H9 (cell line): Measurements from ENCODE around the gene SDK2. TPM values are rescaled to one million over a fixed set of nuclear protein-coding genes. Genes with fewer than 3 reads are reported as not detected.

Experiments
- DNase-seq: peaks from one replicate; pipeline ENCODE4 v3.0.0-alpha.2; 2017
- H2AFZ ChIP-seq: one replicate; pipeline ENCODE4 v1.6.1; 2013; ENCODE audit warnings: mild to moderate bottlenecking, low read length, control low read depth, moderate library complexity
- H2AK5ac ChIP-seq: 2 replicates; pipeline ENCODE4 v1.6.1; 2013; ENCODE audit warnings: low read length, control low read depth, mixed read lengths; ENCODE audit not compliant: insufficient read length
- H2BK120ac ChIP-seq: one replicate; pipeline ENCODE4 v1.6.1; 2013; ENCODE audit warnings: low read depth, mild to moderate bottlenecking, low read length, control low read depth, inconsistent platforms; ENCODE audit not compliant: poor library complexity, severe bottlenecking
- H2BK12ac ChIP-seq: 2 replicates; pipeline ENCODE4 v1.6.1; 2013; ENCODE audit warnings: low read length, control low read depth, mixed read lengths, low read depth; ENCODE audit not compliant: insufficient read length
- H2BK15ac ChIP-seq: 2 replicates; pipeline ENCODE4 v1.6.1; 2013; ENCODE audit warnings: low read depth, low read length, control low read depth
- H2BK20ac ChIP-seq: one replicate; pipeline ENCODE4 v1.6.1; 2013; ENCODE audit warnings: low read depth, mild to moderate bottlenecking, low read length, control low read depth, inconsistent platforms; ENCODE audit not compliant: poor library complexity, severe bottlenecking
- H2BK5ac ChIP-seq: 2 replicates; pipeline ENCODE4 v1.6.1; 2013; ENCODE audit warnings: low read length, control low read depth, mixed read lengths; ENCODE audit not compliant: insufficient read length
- H3K14ac ChIP-seq: 2 replicates; pipeline ENCODE4 v1.6.1; 2013; ENCODE audit warnings: low read length, control low read depth; ENCODE audit not compliant: insufficient read depth
- H3K18ac ChIP-seq: 2 replicates; pipeline ENCODE4 v1.6.1; 2013; ENCODE audit warnings: low read depth, mild to moderate bottlenecking, mixed read lengths, low read length, control low read depth; ENCODE audit not compliant: insufficient read length
- H3K23ac ChIP-seq: 2 replicates; pipeline ENCODE4 v1.6.1; 2013; ENCODE audit warnings: low read length, control low read depth, mixed read lengths, low read depth; ENCODE audit not compliant: insufficient read length
- H3K23me2 ChIP-seq: 2 replicates; pipeline ENCODE4 v1.6.1; 2013; ENCODE audit warnings: low read depth, mild to moderate bottlenecking, mixed read lengths, low read length, control low read depth; ENCODE audit not compliant: insufficient read length, poor library complexity, severe bottlenecking
- H3K27ac ChIP-seq: 2 replicates; pipeline ENCODE4 v1.5.1; 2013; ENCODE audit warnings: low read length, control low read depth, mixed read lengths, low read depth; ENCODE audit not compliant: insufficient read length
- H3K27me3 ChIP-seq: 2 replicates; pipeline ENCODE4 v1.6.1; 2013; ENCODE audit warnings: low read length, control low read depth, inconsistent platforms; ENCODE audit not compliant: insufficient read depth
- H3K4ac ChIP-seq: 2 replicates; pipeline ENCODE4 v1.6.1; 2013; ENCODE audit warnings: low read depth, mild to moderate bottlenecking, control low read depth, inconsistent platforms, low read length, moderate library complexity
- H3K4me1 ChIP-seq: 2 replicates; pipeline ENCODE4 v1.6.1; 2013; ENCODE audit warnings: low read length, control low read depth, inconsistent platforms; ENCODE audit not compliant: insufficient read depth
- H3K4me2 ChIP-seq: 2 replicates; pipeline ENCODE4 v1.6.1; 2013; ENCODE audit warnings: low read length, control low read depth, mixed read lengths; ENCODE audit not compliant: insufficient read length, insufficient read depth
- H3K56ac ChIP-seq: 2 replicates; pipeline ENCODE4 v1.6.1; 2013; ENCODE audit warnings: low read depth, mild to moderate bottlenecking, mixed read lengths, low read length, control low read depth; ENCODE audit not compliant: insufficient read length
- H3K79me1 ChIP-seq: 2 replicates; pipeline ENCODE4 v1.6.1; 2013; ENCODE audit warnings: low read depth, mild to moderate bottlenecking, moderate library complexity, low read length, control low read depth, inconsistent platforms; ENCODE audit not compliant: insufficient read depth, poor library complexity, severe bottlenecking
- H3K79me2 ChIP-seq: 2 replicates; pipeline ENCODE4 v1.6.1; 2013; ENCODE audit warnings: low read length, control low read depth, inconsistent platforms; ENCODE audit not compliant: insufficient read depth
- H3K9ac ChIP-seq: 2 replicates; pipeline ENCODE4 v1.6.1; 2013; ENCODE audit warnings: low read length, control low read depth, mixed read lengths; ENCODE audit not compliant: insufficient read length; ENCODE audit errors: extremely low read depth
- H3K9me3 ChIP-seq: one replicate; pipeline ENCODE4 v1.6.1; 2013; ENCODE audit warnings: low read depth, low read length, inconsistent platforms; ENCODE audit not compliant: control insufficient read depth
- H3T11ph ChIP-seq: one replicate; pipeline ENCODE4 v1.6.1; 2013; ENCODE audit warnings: mild to moderate bottlenecking, low read length, control low read depth, inconsistent platforms
- H4K20me1 ChIP-seq: one replicate; pipeline ENCODE4 v1.6.1; 2013; ENCODE audit not compliant: control insufficient read depth, insufficient read length, insufficient read depth
- H4K5ac ChIP-seq: 2 replicates; pipeline ENCODE4 v1.6.1; 2013; ENCODE audit warnings: low read depth, mild to moderate bottlenecking, mixed read lengths, low read length, control low read depth; ENCODE audit not compliant: insufficient read length
- H4K8ac ChIP-seq: replicated peaks from 2 replicates; pipeline ENCODE4 v1.6.1; 2013; ENCODE audit warnings: low read length, control low read depth, mixed read lengths, low read depth; ENCODE audit not compliant: insufficient read length
- H4K91ac ChIP-seq: 2 replicates; pipeline ENCODE4 v1.6.1; 2013; ENCODE audit warnings: low read depth, mild to moderate bottlenecking, moderate library complexity, mixed read lengths, low read length, control low read depth; ENCODE audit not compliant: insufficient read length
- H3K27ac Mint-ChIP-seq, 3 experiments: 2 replicates in 2 of 3; 3 replicates in 1 of 3; pipeline ENCODE4 v1.8.0; 2020 to 2021; ENCODE audit warnings: mixed read lengths in 3 of 3, mild to moderate bottlenecking in 1 of 3, moderate library complexity in 1 of 3
- H3K27me3 Mint-ChIP-seq: 2 replicates; pipeline ENCODE4 v1.8.0; 2021; ENCODE audit warnings: low read depth, mild to moderate bottlenecking, moderate library complexity, mixed read lengths
- H3K36me3 Mint-ChIP-seq, 3 experiments: 2 replicates in 2 of 3; 3 replicates in 1 of 3; pipeline ENCODE4 v1.8.0; 2020 to 2021; ENCODE audit warnings: low read depth in 3 of 3, mixed read lengths in 3 of 3; ENCODE audit not compliant: insufficient read depth in 1 of 3
- H3K4me1 Mint-ChIP-seq, 2 experiments: 2 replicates each; pipeline ENCODE4 v1.8.0; 2020; ENCODE audit warnings: mixed read lengths in 2 of 2
- H3K4me3 Mint-ChIP-seq, 2 experiments: 2 replicates in 1 of 2; 3 replicates in 1 of 2; pipeline ENCODE4 v1.8.0; 2020 to 2021; ENCODE audit warnings: mild to moderate bottlenecking in 2 of 2, mixed read lengths in 2 of 2, moderate library complexity in 1 of 2
- H3K9me3 Mint-ChIP-seq, 2 experiments: 2 replicates in 1 of 2; 3 replicates in 1 of 2; pipeline ENCODE4 v1.8.0; 2020; ENCODE audit warnings: mild to moderate bottlenecking in 2 of 2, mixed read lengths in 2 of 2, moderate library complexity in 1 of 2
- CTCF ChIP-seq: fragments of 200-600 bp; sonication (generic); conservative IDR thresholded peaks from 3 replicates; pipeline ENCODE4 v1.8.0; 2021; ENCODE audit warnings: antibody characterized with exemption, mild to moderate bottlenecking
- WGBS: extraction: QIAGEN DNeasy Blood & Tissue Kit; methylation state at CpG from one replicate; pipeline ENCODE4 v1.1.7; 2013; ENCODE audit warnings: missing lambda C conversion rate, low lambda C conversion rate, mixed read lengths; ENCODE audit not compliant: insufficient read length; ENCODE audit errors: extremely low coverage; 5-methylcytosine and 5-hydroxymethylcytosine counted together
- total RNA-seq: library from RNA; stranded (reverse); gene quantifications from 2 replicates; pipeline ENCODE4 v1.2.1, GENCODE V29; 2021

SDK2 gene
- total RNA-seq, 1 experiment from 2014 or later: 9.1 TPM

- H3K27ac ChIP-seq: no peak overlapping the region
- no peaks in the 10 kb centered on the region for H4K20me1 ChIP-seq
- no peaks in the 10 kb centered on the region for H3K23me2 ChIP-seq
- no peak for TF ChIP-seq CTCF
- H3K23ac ChIP-seq: no peak overlapping the region
- no peaks in the 10 kb centered on the region for H3K27me3 ChIP-seq
- no peak overlapping the region for H4K91ac ChIP-seq
- no peak overlapping the region for H4K8ac ChIP-seq
- Mint-ChIP-seq H3K27me3 (no peaks in the 10 kb centered on the region; the same call in 1 of the 2 replicates), H3K4me3 (no peak overlapping the region), H3K4me1 (peaks cover 15 to 26% of the 10 kb centered on the region in 2 experiments), H3K36me3 (peaks cover 11 to 21% (median 13%) of the 10 kb centered on the region in 3 experiments), H3K9me3 (peaks cover 16 to 17% of the 10 kb centered on the region in 2 experiments), H3K27ac (peak overlapping the region in 1 of 3 experiments; percentile 12; a peak in 1 of 7 replicates)
- no peak overlapping the region for H3K14ac ChIP-seq
- no CpG with 5 or more reads among the region's 16 CpGs for WGBS
- no peak for DNase-seq
- no peak overlapping the region for H3T11ph ChIP-seq
- H2BK5ac ChIP-seq: no peak overlapping the region
- H3K79me1 ChIP-seq: no peaks in the 10 kb centered on the region
- no peak overlapping the region for H2BK20ac ChIP-seq
- H2BK12ac ChIP-seq: no peak overlapping the region
- H2BK15ac ChIP-seq: no peak overlapping the region
- no peak overlapping the region for H2AFZ ChIP-seq
- no peak overlapping the region for H3K56ac ChIP-seq
- H3K79me2 ChIP-seq: no peaks in the 10 kb centered on the region
- H2AK5ac ChIP-seq: no peak overlapping the region
- H3K18ac ChIP-seq: no peak overlapping the region
- H3K9me3 ChIP-seq: peaks cover 8% of the 10 kb centered on the region
- no peak overlapping the region for H3K4ac ChIP-seq
- peaks cover 3% of the 10 kb centered on the region; the same call in 1 of the 2 replicates for H3K4me1 ChIP-seq
- H3K4me2 ChIP-seq: no peak overlapping the region
- H2BK120ac ChIP-seq: no peak overlapping the region
- H3K9ac ChIP-seq: no peak overlapping the region
- no peak overlapping the region for H4K5ac ChIP-seq
Measured at GRCh38 chr17:73482251-73482716, 162.0 kb downstream of the SDK2 start.
